Measurements from ENCODE around the gene PKD1L1. TPM values are rescaled to one million over a fixed set of nuclear protein-coding genes. Genes with fewer than 3 reads are reported as not detected.

The PKD1L1 gene
- total RNA-seq, 6 experiments from 2014 or later = 0.13 to 1.4 (median 0.51) TPM; not detected in 1

GRCh38 chr7:47844311-47844710 is 104.0 kb downstream of the PKD1L1 start:
- Histone ChIP-seq H3K4me3 (no peak overlapping the region), H3K27ac (no peak overlapping the region), H3K27me3 (no peaks in the 10 kb centered on the region), H3K9me3 (no peaks in the 10 kb centered on the region), H3K36me3 (no peaks in the 10 kb centered on the region), H3K4me1 (no peaks in the 10 kb centered on the region)
- DNase-seq = no peak
- no peak for TF ChIP-seq POLR2A (IDR thresholded peaks at IDR 0.05)
- no peak for TF ChIP-seq CTCF (IDR thresholded peaks at IDR 0.05)
- intact Hi-C loops (cut with DNase I) = no loop called here
- ATAC-seq = no peak

GRCh38 chr7:47843291-47843690 is 105.0 kb downstream of the PKD1L1 start:
- Histone ChIP-seq H3K4me1 (no peaks in the 10 kb centered on the region), H3K36me3 (no peaks in the 10 kb centered on the region), H3K27ac (no peak overlapping the region), H3K4me3 (no peak overlapping the region), H3K9me3 (no peaks in the 10 kb centered on the region), H3K27me3 (no peaks in the 10 kb centered on the region)
- no peak for TF ChIP-seq POLR2A (IDR thresholded peaks at IDR 0.05)
- no peak for TF ChIP-seq CTCF (IDR thresholded peaks at IDR 0.05)
- no peak for ATAC-seq
- intact Hi-C loops (cut with DNase I) = no loop called here
- no peak for DNase-seq
- 80% methylated on average over 1 of the region's 2 CpGs for WGBS (ENCODE audit: insufficient coverage, low coverage, low lambda C conversion rate, missing lambda C conversion rate)

GRCh38 chr7:47839381-47839780 is 108.9 kb downstream of the PKD1L1 start:
- TF ChIP-seq POLR2A (IDR thresholded peaks at IDR 0.05) (no peak), CTCF (IDR thresholded peaks at IDR 0.05) (no peak)

GRCh38 chr7:47837826-47838225 is 110.4 kb downstream of the PKD1L1 start:
- intact Hi-C loops (cut with DNase I) = no loop called here
- Histone ChIP-seq H3K36me3 (no peaks in the 10 kb centered on the region), H3K27ac (no peak overlapping the region), H3K9me3 (no peaks in the 10 kb centered on the region), H3K27me3 (no peaks in the 10 kb centered on the region), H3K4me1 (no peaks in the 10 kb centered on the region), H3K4me3 (no peak overlapping the region)
- ATAC-seq (no peak), DNase-seq (no peak)
- 87% methylated on average over 7 of the region's 8 CpGs for WGBS (ENCODE audit: insufficient coverage, low coverage, low lambda C conversion rate, missing lambda C conversion rate)
- TF ChIP-seq CTCF (IDR thresholded peaks at IDR 0.05) (no peak), POLR2A (IDR thresholded peaks at IDR 0.05) (no peak)

More at GRCh38 chr7:47839381-47839780, 108.9 kb downstream of the PKD1L1 start:
- Histone ChIP-seq H3K36me3 (no peaks in the 10 kb centered on the region), H3K27me3 (no peaks in the 10 kb centered on the region), H3K4me3 (no peak overlapping the region), H3K27ac (no peak overlapping the region), H3K9me3 (no peaks in the 10 kb centered on the region), H3K4me1 (no peaks in the 10 kb centered on the region)
- WGBS (ENCODE audit: insufficient coverage, low coverage, low lambda C conversion rate, missing lambda C conversion rate) = 89% methylated on average over 3 of the region's 16 CpGs
- intact Hi-C loops (cut with DNase I) = no loop called here
- ATAC-seq = no peak
- DNase-seq = no peak

All from right lobe of liver (tissue), 6 donors.